H1 (cell line): Measurements from ENCODE around the gene FRMPD2. TPM values are rescaled to one million over a fixed set of nuclear protein-coding genes. Genes with fewer than 3 reads are reported as not detected.

Source experiments
- CTBP2 ChIP-seq: IDR thresholded peaks from 2 replicates; pipeline ENCODE4 v1.7.0; 2011; ENCODE audit warnings: borderline replicate concordance, mild to moderate bottlenecking, moderate library complexity, mixed read lengths, low read length; ENCODE audit not compliant: insufficient read depth, insufficient read length
- EGR1 ChIP-seq: IDR thresholded peaks from 2 replicates; pipeline ENCODE4 v1.6.1; 2011; ENCODE audit warnings: low read depth, low read length, borderline replicate concordance
- EP300 ChIP-seq, 2 experiments: IDR thresholded peaks; 1 replicate in 1 of 2; 2 replicates in 1 of 2; pipeline ENCODE4 v1.6.1; 2011 to 2012; ENCODE audit warnings: low read depth in 2 of 2, low read length in 2 of 2, mild to moderate bottlenecking in 2 of 2, borderline replicate concordance in 1 of 2, inconsistent platforms in 1 of 2, moderate library complexity in 1 of 2
- GTF2F1 ChIP-seq: IDR thresholded peaks from 2 replicates; pipeline ENCODE4 v1.6.1; 2012; ENCODE audit warnings: low read depth, low read length, improper control_type of control experiment, borderline replicate concordance
- MAX ChIP-seq: IDR thresholded peaks from 2 replicates; pipeline ENCODE4 v1.6.1; 2012; ENCODE audit warnings: inconsistent platforms
- PHF8 ChIP-seq: fragments of 200-600 bp; sonication (generic); conservative IDR thresholded peaks from 2 replicates; pipeline ENCODE4 v1.7.1; 2012; ENCODE audit warnings: low read depth, mild to moderate bottlenecking, inconsistent platforms, low read length, moderate library complexity
- RBBP5 ChIP-seq: IDR thresholded peaks from 2 replicates; pipeline ENCODE4 v1.7.1; 2012; ENCODE audit warnings: low read depth, mild to moderate bottlenecking, inconsistent platforms, low read length, moderate library complexity, borderline replicate concordance
- RFX5 ChIP-seq: IDR thresholded peaks from 2 replicates; pipeline ENCODE4 v1.6.1; 2011; ENCODE audit warnings: low read depth, low read length, improper control_type of control experiment, borderline replicate concordance
- SIX5 ChIP-seq: IDR thresholded peaks from 2 replicates; pipeline ENCODE4 v1.6.1; 2011; ENCODE audit warnings: mild to moderate bottlenecking, low read depth, low read length
- SP4 ChIP-seq: IDR thresholded peaks from 2 replicates; pipeline ENCODE4 v1.6.1; 2012; ENCODE audit warnings: low read length, inconsistent platforms
- TBP ChIP-seq: IDR thresholded peaks from 2 replicates; pipeline ENCODE4 v1.6.1; 2011; ENCODE audit warnings: low read depth, low read length, improper control_type of control experiment
- ZNF274 ChIP-seq: IDR thresholded peaks from 2 replicates; pipeline ENCODE4 v1.7.0; 2012; ENCODE audit warnings: low read length, borderline replicate concordance; ENCODE audit errors: extremely low read depth
- polyA plus RNA-seq, 7 experiments: library from polyadenylated mRNA; depleted of rRNA in 3 of 7; stranded (reverse) in 5 of 7; unstranded in 2 of 7; fragments of >200 nt in 5 of 7; fragments of 200-250 nt in 2 of 7; gene quantifications; 1 replicate in 5 of 7; 2 replicates in 1 of 7; 4 replicates in 1 of 7; pipeline versions ENCODE4 v1.2.1 to v1.2.3, GENCODE V29; 2011 to 2013; ENCODE audit warnings: missing spikeins in 2 of 7, mixed read lengths in 2 of 7
- total RNA-seq: library from RNA; stranded (reverse); fragmentation: NEBNext Ultra II Directional; extraction: Animal tissue kit (Norgen Biotek cat#: 25700); gene quantifications from 2 replicates; pipeline ENCODE4 v1.2.1, GENCODE V29; 2021
- TF ChIP-seq, protein P1 (sequence below): IDR thresholded peaks from 2 replicates; pipeline ENCODE4 v1.6.1; 2012; ENCODE audit warnings: low read length, inconsistent platforms

Gene FRMPD2
- total and polyA plus RNA-seq, 2 of the 8 experiments (the other 6 are each of a cell fraction or from before 2014, with no cell fraction given) = 0.07 to 0.47 TPM

- TF ChIP-seq GTF2F1 = no peak
- TF ChIP-seq PHF8 = no peak
- no peak for TF ChIP-seq TBP
- TF ChIP-seq EP300 (IDR thresholded peaks at IDR 0.05; ENCODE audit: borderline replicate concordance in 1 of 2, low read depth in 2 of 2, low read length in 2 of 2) = no peak
- TF ChIP-seq ZNF274 = no peak
- TF ChIP-seq, protein P1, sequence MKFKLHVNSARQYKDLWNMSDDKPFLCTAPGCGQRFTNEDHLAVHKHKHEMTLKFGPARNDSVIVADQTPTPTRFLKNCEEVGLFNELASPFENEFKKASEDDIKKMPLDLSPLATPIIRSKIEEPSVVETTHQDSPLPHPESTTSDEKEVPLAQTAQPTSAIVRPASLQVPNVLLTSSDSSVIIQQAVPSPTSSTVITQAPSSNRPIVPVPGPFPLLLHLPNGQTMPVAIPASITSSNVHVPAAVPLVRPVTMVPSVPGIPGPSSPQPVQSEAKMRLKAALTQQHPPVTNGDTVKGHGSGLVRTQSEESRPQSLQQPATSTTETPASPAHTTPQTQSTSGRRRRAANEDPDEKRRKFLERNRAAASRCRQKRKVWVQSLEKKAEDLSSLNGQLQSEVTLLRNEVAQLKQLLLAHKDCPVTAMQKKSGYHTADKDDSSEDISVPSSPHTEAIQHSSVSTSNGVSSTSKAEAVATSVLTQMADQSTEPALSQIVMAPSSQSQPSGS = no peak
- TF ChIP-seq SIX5 = no peak
- no peak for TF ChIP-seq SP4
- TF ChIP-seq RFX5 = no peak
- no peak for TF ChIP-seq EGR1
- TF ChIP-seq CTBP2 = no peak
- no peak for TF ChIP-seq RBBP5
- no peak for TF ChIP-seq MAX
Observed at GRCh38 chr10:48249004-48249762, 25.3 kb downstream of the FRMPD2 start (continued).
